Kidney (tissue), 14 donors: ENCODE results near the gene RENBP. TPM values are rescaled to one million over a fixed set of nuclear protein-coding genes. Genes with fewer than 3 reads are reported as not detected.

Source experiments
- DNase-seq, 5 donors: peaks; one replicate each; pipeline ENCODE4 v3.0.0-alpha.2; 2013 to 2020
- FAIRE-seq: peaks from 2 replicates; lab custom pipeline; 2012; peaks lifted over from hg19 to GRCh38; lab: Jason Lieb, UNC
- H3K27ac ChIP-seq, 2 donors: one replicate each; pipeline ENCODE4 v1.7.0; 2013; ENCODE audit warnings: low read depth in 2 of 2, low read length in 2 of 2, inconsistent platforms in 1 of 2
- H3K27me3 ChIP-seq: one replicate; pipeline ENCODE4 v1.7.1; 2013; ENCODE audit warnings: low read length, inconsistent platforms; ENCODE audit not compliant: control insufficient read depth, insufficient read depth
- H3K36me3 ChIP-seq, 3 donors: one replicate each; pipeline versions ENCODE4 v1.7.0 to v1.7.1; 2013; ENCODE audit warnings: low read length in 3 of 3, control low read depth in 1 of 3, inconsistent platforms in 1 of 3; ENCODE audit not compliant: insufficient read depth in 3 of 3, control insufficient read depth in 2 of 3
- H3K4me1 ChIP-seq, 3 donors: one replicate each; pipeline versions ENCODE4 v1.7.0 to v1.7.1; 2013; ENCODE audit warnings: low read length in 3 of 3, inconsistent platforms in 1 of 3, low read depth in 1 of 3; ENCODE audit not compliant: control insufficient read depth in 2 of 3, insufficient read depth in 2 of 3
- H3K4me3 ChIP-seq, 3 donors: one replicate each; pipeline versions ENCODE4 v1.7.0 to v1.8.1; 2013; ENCODE audit warnings: low read length in 3 of 3, control low read depth in 1 of 3, inconsistent platforms in 1 of 3
- H3K9ac ChIP-seq, 3 donors: one replicate each; pipeline versions ENCODE4 v1.7.0 to v1.7.1; 2013; ENCODE audit warnings: low read length in 3 of 3, control low read depth in 1 of 3, inconsistent platforms in 1 of 3
- H3K9me3 ChIP-seq, 3 donors: one replicate each; pipeline versions ENCODE4 v1.7.0 to v1.7.1; 2013; ENCODE audit warnings: low read length in 3 of 3, control low read depth in 1 of 3, inconsistent platforms in 1 of 3; ENCODE audit not compliant: control insufficient read depth in 2 of 3, insufficient read depth in 1 of 3
- CTCF ChIP-seq: IDR thresholded peaks from 3 replicates; pipeline ENCODE4 v1.5.1; 2012; ENCODE audit warnings: mild to moderate bottlenecking, moderate library complexity, borderline replicate concordance; ENCODE audit not compliant: insufficient read depth; ENCODE audit errors: extremely low read depth
- intact Hi-C: fragments of 100-400 bp; cut with DNase I; formaldehyde crosslinking; loops from one replicate; pipeline ENCODE4 v1.11.1; 2022
- polyA plus RNA-seq: library from polyadenylated mRNA; stranded (reverse); fragments of 350-450 nt; fragmentation: Illumina TruSeq; extraction: RNeasy Lipid Tissue Mini Kit (QIAGEN cat#74804); gene quantifications from one replicate; pipeline ENCODE4 v1.2.3, GENCODE V29; 2014; ENCODE audit warnings: low read depth, low replicate concordance; ENCODE audit not compliant: insufficient read depth
- total RNA-seq: library from RNA; stranded (reverse); fragmentation: NEBNext Ultra II Directional; extraction: Animal tissue kit (Norgen Biotek cat#: 25700); gene quantifications from one replicate; pipeline ENCODE4 v1.2.1, GENCODE V29; 2021
- donor health status: control.
- donor health status: control.
- donor health status: control.
- donor health status: control.
- donor health status: control.
- donor health status: DM: yes; HTN: yes; CAD: no.
- donor health status: Normal renal cell carcinoma (clear cell type).

Gene RENBP
- total and polyA plus RNA-seq, 2 donors from 2014 or later, result 22.9 to 78.2 TPM

- H3K4me3 ChIP-seq, result no peak overlapping the region
- intact Hi-C loops, result no loop called here
- no peak for DNase-seq
- H3K9ac ChIP-seq, result no peak overlapping the region
- peaks cover 0 to 3% (median 0%) of the 10 kb centered on the region in 3 donors for H3K4me1 ChIP-seq
- no peak for TF ChIP-seq CTCF
- no peaks in the 10 kb centered on the region for H3K9me3 ChIP-seq
- no peaks in the 10 kb centered on the region for H3K36me3 ChIP-seq
- FAIRE-seq, result no peak
- no peaks in the 10 kb centered on the region for H3K27me3 ChIP-seq
- H3K27ac ChIP-seq, result no peak overlapping the region
These were observed 40.1 kb upstream of the RENBP start for GRCh38 chrX:153984351-153985178.

GRCh38 chrX:153983321-153983801 lies 38.9 kb upstream of the RENBP start:
- Histone ChIP-seq H3K27ac (no peak overlapping the region), H3K9ac (no peak overlapping the region), H3K27me3 (no peaks in the 10 kb centered on the region), H3K4me3 (no peak overlapping the region), H3K36me3 (no peaks in the 10 kb centered on the region), H3K9me3 (no peaks in the 10 kb centered on the region), H3K4me1 (peaks cover 0 to 3% (median 0%) of the 10 kb centered on the region in 3 donors)
- no peak for TF ChIP-seq CTCF
- FAIRE-seq (no peak), DNase-seq (no peak)
- intact Hi-C loops, result no loop called here

- peaks cover 0 to 3% (median 0%) of the 10 kb centered on the region in 3 donors for H3K4me1 ChIP-seq
- DNase-seq, result no peak
- no peak for FAIRE-seq
- no peaks in the 10 kb centered on the region for H3K36me3 ChIP-seq
- no peak for TF ChIP-seq CTCF
- H3K9ac ChIP-seq, result no peak overlapping the region
- H3K27ac ChIP-seq, result peak overlapping the region in 1 of 2 donors; percentile 41
- no peaks in the 10 kb centered on the region for H3K27me3 ChIP-seq
- H3K4me3 ChIP-seq, result no peak overlapping the region
- intact Hi-C loops, result no loop called here
- H3K9me3 ChIP-seq, result no peaks in the 10 kb centered on the region
These were observed 37.5 kb upstream of the RENBP start for GRCh38 chrX:153981771-153982533.
